Ishikawa (cell line): ENCODE measurements around the gene DPYSL5.

Source experiments
- EGR1 ChIP-seq: IDR thresholded peaks from 2 replicates; pipeline ENCODE4 v1.6.1; 2012
- EP300 ChIP-seq: IDR thresholded peaks from 2 replicates; pipeline ENCODE4 v1.6.1; 2012; ENCODE audit warnings: borderline replicate concordance
- NFIC ChIP-seq: IDR thresholded peaks from 2 replicates; pipeline ENCODE4 v1.6.1; 2012
- TAF1 ChIP-seq: IDR thresholded peaks from 2 replicates; pipeline ENCODE4 v1.6.1; 2012; ENCODE audit warnings: low read depth, mild to moderate bottlenecking
- TCF12 ChIP-seq: IDR thresholded peaks from 2 replicates; pipeline ENCODE4 v1.6.1; 2012; ENCODE audit warnings: low read depth

GRCh38 chr2:26942543-26943295 is 94.8 kb downstream of the DPYSL5 start:
- TF ChIP-seq NFIC (no peak), TAF1 (no peak), EP300 (no peak), EGR1 (no peak), TCF12 (no peak)
